Mononuclear cell (primary cell): ENCODE measurements around the gene STUB1. TPM values are rescaled to one million over a fixed set of nuclear protein-coding genes. Genes with fewer than 3 reads are reported as not detected.

Experiments
- H3K27me3 ChIP-seq: 2 replicates; pipeline ENCODE4 v1.6.0; 2011; ENCODE audit warnings: low read length, control low read depth; ENCODE audit not compliant: insufficient read depth
- H3K4me1 ChIP-seq: 2 replicates; pipeline ENCODE4 v1.5.1; 2011; ENCODE audit warnings: mild to moderate bottlenecking, low read length, control low read depth; ENCODE audit not compliant: insufficient read depth
- H3K4me3 ChIP-seq: 2 replicates; pipeline ENCODE4 v1.5.1; 2011; ENCODE audit warnings: mild to moderate bottlenecking, low read length, moderate library complexity
- H3K9me3 ChIP-seq: 2 replicates; pipeline ENCODE4 v1.5.1; 2011; ENCODE audit warnings: low read depth, mild to moderate bottlenecking, control low read depth, low read length
- total RNA-seq: library from RNA; depleted of rRNA; stranded (reverse); fragments of >200 nt; gene quantifications from one replicate; pipeline ENCODE4 v1.2.3, GENCODE V29; 2012

Gene STUB1
- total RNA-seq, 1 donor = 39.0 TPM

- Histone ChIP-seq H3K4me1 (peaks cover 19% of the 10 kb centered on the region), H3K27me3 (no peaks in the 10 kb centered on the region), H3K9me3 (no peaks in the 10 kb centered on the region), H3K4me3 (no peak overlapping the region)
Measured at GRCh38 chr16:652454-653305, 27.5 kb upstream of the STUB1 start.

- Histone ChIP-seq H3K4me3 (no peak overlapping the region), H3K9me3 (no peaks in the 10 kb centered on the region), H3K27me3 (no peaks in the 10 kb centered on the region), H3K4me1 (peaks cover 7% of the 10 kb centered on the region)
Measured at GRCh38 chr16:654034-654433, 26.2 kb upstream of the STUB1 start.

GRCh38 chr16:657487-657886 lies 22.7 kb upstream of the STUB1 start:
- no peaks in the 10 kb centered on the region for H3K9me3 ChIP-seq
- H3K4me1 ChIP-seq = peaks cover 12% of the 10 kb centered on the region
- no peak overlapping the region for H3K4me3 ChIP-seq
- no peaks in the 10 kb centered on the region for H3K27me3 ChIP-seq

- H3K9me3 ChIP-seq = no peaks in the 10 kb centered on the region
- no peaks in the 10 kb centered on the region for H3K27me3 ChIP-seq
- H3K4me3 ChIP-seq = no peak overlapping the region
- H3K4me1 ChIP-seq = peaks cover 12% of the 10 kb centered on the region
Measured at GRCh38 chr16:658679-659571, 21.3 kb upstream of the STUB1 start.

GRCh38 chr16:659618-660017 lies 20.6 kb upstream of the STUB1 start:
- Histone ChIP-seq H3K4me1 (peaks cover 12% of the 10 kb centered on the region), H3K27me3 (no peaks in the 10 kb centered on the region), H3K4me3 (no peak overlapping the region), H3K9me3 (no peaks in the 10 kb centered on the region)

- H3K9me3 ChIP-seq = no peaks in the 10 kb centered on the region
- H3K4me1 ChIP-seq = peaks cover 12% of the 10 kb centered on the region
- no peak overlapping the region for H3K4me3 ChIP-seq
- no peaks in the 10 kb centered on the region for H3K27me3 ChIP-seq
Measured at GRCh38 chr16:660132-660458, 20.1 kb upstream of the STUB1 start.

GRCh38 chr16:660459-661183 lies 19.6 kb upstream of the STUB1 start:
- H3K4me3 ChIP-seq = no peak overlapping the region

GRCh38 chr16:661184-661821 lies 18.9 kb upstream of the STUB1 start:
- Histone ChIP-seq H3K4me3 (no peak overlapping the region), H3K9me3 (no peaks in the 10 kb centered on the region), H3K4me1 (peaks cover 12% of the 10 kb centered on the region), H3K27me3 (no peaks in the 10 kb centered on the region)

More at GRCh38 chr16:660459-661183, 19.6 kb upstream of the STUB1 start:
- H3K4me1 ChIP-seq = peaks cover 12% of the 10 kb centered on the region
- H3K9me3 ChIP-seq = no peaks in the 10 kb centered on the region
- H3K27me3 ChIP-seq = no peaks in the 10 kb centered on the region

- H3K27me3 ChIP-seq = no peaks in the 10 kb centered on the region
- no peaks in the 10 kb centered on the region for H3K9me3 ChIP-seq
- no peak overlapping the region for H3K4me3 ChIP-seq
- peaks cover 13% of the 10 kb centered on the region for H3K4me1 ChIP-seq
Measured at GRCh38 chr16:662095-662494, 18.1 kb upstream of the STUB1 start.

- peaks cover 18% of the 10 kb centered on the region for H3K4me1 ChIP-seq
- no peak overlapping the region for H3K4me3 ChIP-seq
- H3K27me3 ChIP-seq = no peaks in the 10 kb centered on the region
Measured at GRCh38 chr16:662597-662996, 17.6 kb upstream of the STUB1 start.

GRCh38 chr16:666572-666971 lies 13.6 kb upstream of the STUB1 start:
- H3K27me3 ChIP-seq = no peaks in the 10 kb centered on the region
- no peak overlapping the region for H3K4me3 ChIP-seq
- peaks cover 16% of the 10 kb centered on the region for H3K4me1 ChIP-seq
- no peaks in the 10 kb centered on the region for H3K9me3 ChIP-seq

More at GRCh38 chr16:662597-662996, 17.6 kb upstream of the STUB1 start:
- H3K9me3 ChIP-seq = no peaks in the 10 kb centered on the region

- Histone ChIP-seq H3K27me3 (no peaks in the 10 kb centered on the region), H3K9me3 (no peaks in the 10 kb centered on the region), H3K4me3 (no peak overlapping the region), H3K4me1 (peaks cover 16% of the 10 kb centered on the region)
Measured at GRCh38 chr16:667113-667779, 13.0 kb upstream of the STUB1 start.

- peak within 1 kb of the TSS; percentile 65 for H3K4me3 ChIP-seq
- peaks cover 16% of the 10 kb centered on the region for H3K4me1 ChIP-seq
- H3K9me3 ChIP-seq = no peaks in the 10 kb centered on the region
- H3K27me3 ChIP-seq = no peaks in the 10 kb centered on the region
Measured at GRCh38 chr16:667780-668518, 12.3 kb upstream of the STUB1 start, which contains the start of gene RHOT2. RHOT2 (plus strand) TSS chr16:668132; CDS start chr16:668200, 68 bp downstream.
